Skin epidermis (tissue), 12 donors: Measurements from ENCODE around the gene MED4.

Experiments
- H3K27ac ChIP-seq, 21 experiments: fragments of 200-600 bp; sonication (generic) in 11 of 21; one replicate each; pipeline ENCODE4 v1.5.0; 2020; ENCODE audit warnings: mild to moderate bottlenecking in 3 of 21, inconsistent platforms in 2 of 21, moderate library complexity in 2 of 21
- H3K4me3 ChIP-seq, 7 experiments: fragments of 200-600 bp; sonication (generic) in 2 of 7; one replicate each; pipeline ENCODE4 v1.5.0; 2020; ENCODE audit warnings: inconsistent platforms in 2 of 7, mild to moderate bottlenecking in 2 of 7, moderate library complexity in 1 of 7

The MED4 gene, protein sequence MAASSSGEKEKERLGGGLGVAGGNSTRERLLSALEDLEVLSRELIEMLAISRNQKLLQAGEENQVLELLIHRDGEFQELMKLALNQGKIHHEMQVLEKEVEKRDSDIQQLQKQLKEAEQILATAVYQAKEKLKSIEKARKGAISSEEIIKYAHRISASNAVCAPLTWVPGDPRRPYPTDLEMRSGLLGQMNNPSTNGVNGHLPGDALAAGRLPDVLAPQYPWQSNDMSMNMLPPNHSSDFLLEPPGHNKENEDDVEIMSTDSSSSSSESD

DNA sequence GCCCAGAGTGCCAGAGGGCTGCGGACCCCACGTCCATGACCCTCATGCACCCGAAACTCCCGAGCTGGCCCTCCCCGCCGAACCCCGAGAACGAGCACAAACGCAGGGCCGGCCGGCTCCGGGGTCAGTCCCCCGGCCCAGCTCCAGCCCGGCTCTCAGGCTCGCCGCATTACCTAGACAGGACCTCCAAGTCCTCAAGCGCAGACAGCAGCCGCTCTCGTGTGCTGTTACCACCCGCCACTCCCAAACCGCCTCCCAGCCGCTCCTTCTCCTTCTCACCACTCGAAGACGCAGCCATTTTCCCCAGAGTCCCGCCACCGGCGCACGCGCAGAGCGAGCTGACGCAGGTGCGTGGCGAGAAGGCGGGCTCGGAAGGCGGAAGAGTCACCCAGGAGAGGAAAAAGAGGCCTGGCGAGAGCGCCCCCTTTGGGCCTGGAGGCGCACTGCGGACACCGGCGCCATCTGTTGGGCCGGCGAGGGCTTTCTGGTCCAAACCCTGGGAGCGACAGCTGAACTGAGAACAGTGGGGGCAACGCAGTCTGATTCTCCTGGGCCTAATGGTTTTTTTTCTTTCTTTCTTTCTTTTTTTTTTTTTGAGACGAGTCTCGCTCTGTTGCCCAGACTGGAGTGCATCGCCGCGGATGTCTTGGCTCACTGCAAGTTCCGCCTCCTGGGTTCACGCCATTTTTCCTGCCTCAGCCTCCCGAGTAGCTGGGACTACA, at the start of gene MED4:
Gene MED4 (minus strand): TSS at position 324 of the 722 bp plus-strand sequence. CDS start 26 bp downstream, at position 298.
- H3K27ac ChIP-seq = peak within 1 kb of the TSS; percentile 74 to 98 (median 93)
- peak within 1 kb of the TSS; percentile 80 to 100 (median 94) for H3K4me3 ChIP-seq

DNA sequence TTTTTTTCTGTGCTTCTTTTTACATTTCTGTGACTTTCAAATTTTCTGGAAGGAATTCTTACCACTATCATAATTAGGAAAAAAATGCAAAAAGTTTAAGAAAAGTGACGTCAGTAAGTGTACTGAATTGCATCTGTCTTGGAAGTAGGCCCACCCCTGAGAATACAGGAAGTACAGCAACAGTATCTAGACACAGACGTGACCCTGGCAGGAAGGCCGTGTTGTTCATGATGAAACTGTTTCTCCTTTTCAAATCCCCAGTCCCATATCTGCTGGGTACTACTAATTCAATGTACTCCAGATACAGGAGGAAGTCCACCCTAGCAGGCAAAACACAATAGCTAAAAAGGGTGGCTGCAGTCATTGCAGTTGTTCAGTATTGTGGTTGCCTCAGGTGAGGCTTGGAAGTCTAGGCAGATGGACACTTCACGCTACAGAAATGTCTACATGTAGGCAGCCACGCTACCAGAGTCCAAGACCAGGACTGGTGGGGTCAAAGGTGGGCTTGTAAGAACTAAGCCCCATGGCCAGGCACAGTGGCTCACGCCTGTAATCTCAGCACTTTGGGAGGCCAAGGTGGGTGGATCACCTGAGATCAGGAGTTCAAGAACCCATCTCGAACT, 49.6 kb upstream of the MED4 start:
- Histone ChIP-seq H3K4me3 (no peak overlapping the region), H3K27ac (peak overlapping the region in 6 of 21 experiments; percentile 13 to 67 (median 50))

DNA sequence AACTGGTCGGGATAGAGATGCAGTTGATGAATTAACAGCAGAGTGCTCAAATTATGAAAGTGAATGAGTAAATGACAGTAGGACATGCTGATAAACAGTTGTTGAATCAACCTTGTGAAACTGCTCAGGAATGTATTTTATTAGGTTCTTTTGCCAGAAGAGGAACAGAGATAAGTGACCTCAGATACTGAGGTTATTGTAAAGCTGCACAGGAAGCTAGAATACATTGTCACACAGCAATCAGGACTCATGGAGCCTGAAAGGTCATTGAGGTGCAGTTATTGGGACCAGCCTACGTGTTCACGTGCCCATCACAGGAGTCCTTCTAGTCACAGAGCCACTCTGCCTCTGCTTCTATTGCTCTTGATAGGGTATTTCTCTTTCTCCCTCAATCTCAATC, 47.5 kb upstream of the MED4 start:
- Histone ChIP-seq H3K27ac (no peak overlapping the region), H3K4me3 (no peak overlapping the region)

GRCh38 chr13:48138270-48138669, 43.4 kb upstream of the MED4 start:
- Histone ChIP-seq H3K4me3 (no peak overlapping the region), H3K27ac (no peak overlapping the region)

DNA sequence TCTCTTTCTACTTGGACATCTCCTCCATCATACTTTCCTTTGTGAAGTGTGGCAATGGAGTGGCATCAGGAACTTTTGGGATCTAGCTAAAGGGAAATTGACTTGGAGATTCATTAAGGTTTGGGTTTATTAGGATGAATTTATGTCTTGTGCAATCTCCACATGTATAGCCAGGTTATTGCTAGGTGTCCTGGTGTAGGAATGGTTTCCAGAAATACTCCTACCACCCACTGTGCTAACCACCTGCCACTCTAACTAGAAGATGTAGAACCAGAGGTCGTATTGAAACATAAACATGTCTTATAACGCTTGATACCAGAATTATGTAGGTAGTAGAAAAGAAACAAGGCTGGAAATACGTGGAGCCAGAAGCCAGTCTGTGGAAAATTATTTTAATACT, 38.1 kb upstream of the MED4 start:
- H3K27ac ChIP-seq = no peak overlapping the region

GRCh38 chr13:48131533-48131932, 36.6 kb upstream of the MED4 start:
- Histone ChIP-seq H3K27ac (no peak overlapping the region), H3K4me3 (no peak overlapping the region)

More for the DNA sequence above, 38.1 kb upstream of the MED4 start:
- no peak overlapping the region for H3K4me3 ChIP-seq

GRCh38 chr13:48126944-48127830, 32.3 kb upstream of the MED4 start:
- Histone ChIP-seq H3K27ac (peak overlapping the region in 17 of 21 experiments; percentile 11 to 78 (median 60)), H3K4me3 (no peak overlapping the region)

DNA sequence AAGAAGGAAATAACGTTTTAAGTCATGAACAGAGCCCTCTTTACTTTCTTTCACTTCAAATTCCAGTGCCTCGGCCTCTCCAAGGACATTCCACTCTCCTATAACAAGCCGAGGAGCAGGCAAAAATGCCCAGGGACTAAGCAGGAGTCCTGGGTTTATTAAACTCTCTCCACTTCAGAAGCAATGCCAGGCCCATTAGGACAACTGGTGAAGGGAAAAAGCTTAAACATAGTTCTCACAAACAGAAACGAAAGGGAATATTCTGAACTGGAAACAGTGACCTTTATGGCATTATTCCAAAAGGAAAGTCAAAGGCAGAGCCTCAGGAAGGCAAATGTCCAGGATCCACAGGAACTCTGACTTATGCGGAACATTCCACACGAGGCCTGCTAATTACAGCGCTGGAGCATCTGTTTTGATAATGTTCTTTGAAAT, 30.9 kb upstream of the MED4 start:
- H3K4me3 ChIP-seq = no peak overlapping the region
- H3K27ac ChIP-seq = peak overlapping the region in 14 of 21 experiments; percentile 8 to 77 (median 50)

DNA sequence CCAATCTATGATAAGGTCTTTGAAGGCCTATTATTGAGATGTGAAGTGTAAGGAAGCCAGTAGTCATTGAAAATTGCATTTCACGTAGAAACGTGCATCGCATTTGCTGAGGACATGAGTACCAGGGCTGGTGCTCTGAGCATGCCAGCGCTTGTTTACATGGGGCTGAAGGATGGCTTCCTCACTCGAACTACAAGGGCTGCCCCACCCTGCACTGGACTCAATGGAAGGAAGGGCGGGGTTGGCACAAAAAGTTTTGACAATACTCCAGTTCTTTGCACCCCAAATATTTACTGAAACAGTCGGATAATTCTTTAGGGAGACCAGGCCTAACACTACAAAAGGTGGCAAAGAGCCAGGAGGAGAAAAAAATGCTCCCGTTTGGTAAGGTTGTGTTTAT, 28.9 kb upstream of the MED4 start:
- Histone ChIP-seq H3K27ac (peak overlapping the region in 10 of 21 experiments; percentile 3 to 64 (median 44)), H3K4me3 (no peak overlapping the region)

- Histone ChIP-seq H3K4me3 (no peak overlapping the region), H3K27ac (no peak overlapping the region)
These were observed 26.8 kb upstream of the MED4 start for GRCh38 chr13:48121733-48122132.

GRCh38 chr13:48120241-48120640, 25.3 kb upstream of the MED4 start:
- no peak overlapping the region for H3K27ac ChIP-seq

DNA sequence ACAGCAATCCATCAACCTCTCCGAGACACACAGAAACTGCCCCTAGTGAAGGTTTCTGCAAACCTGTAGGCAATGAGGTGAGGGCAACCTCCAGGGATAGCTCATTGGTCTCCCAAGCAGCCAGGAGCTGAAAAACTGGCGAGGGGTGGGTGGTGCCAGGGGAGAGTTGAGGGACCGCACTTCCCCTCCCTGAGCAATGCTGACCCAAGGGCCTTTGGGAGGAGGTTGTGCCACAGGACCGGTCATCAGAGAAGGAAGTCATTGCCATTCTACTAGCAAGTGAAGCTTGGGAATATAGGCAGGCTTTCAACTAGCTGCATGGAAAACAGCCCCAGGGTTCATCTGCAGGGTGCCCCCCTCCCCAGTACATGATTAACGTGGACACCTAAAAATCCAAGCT, 23.1 kb upstream of the MED4 start:
- no peak overlapping the region for H3K4me3 ChIP-seq
- no peak overlapping the region for H3K27ac ChIP-seq

More at GRCh38 chr13:48120241-48120640, 25.3 kb upstream of the MED4 start:
- no peak overlapping the region for H3K4me3 ChIP-seq

DNA sequence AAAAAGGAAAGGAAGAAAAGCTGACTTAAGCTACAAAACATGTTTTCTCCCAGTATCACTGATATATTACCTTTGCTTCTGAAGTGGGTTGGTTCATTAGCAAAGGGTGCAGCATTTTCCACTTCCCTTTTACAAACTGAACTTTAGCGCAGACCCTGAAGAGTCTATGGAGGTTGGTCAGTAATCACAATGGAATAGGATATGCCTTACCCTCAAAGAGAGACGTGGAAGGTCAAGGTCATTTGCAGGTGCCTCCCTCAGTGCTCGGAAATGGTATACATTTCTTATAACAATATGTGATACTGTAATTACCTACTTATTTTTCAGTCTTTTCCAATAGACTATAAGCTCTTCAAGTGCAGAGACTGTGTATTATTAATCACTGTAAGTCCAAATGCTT, 21.9 kb upstream of the MED4 start:
- H3K27ac ChIP-seq = no peak overlapping the region
- no peak overlapping the region for H3K4me3 ChIP-seq

DNA sequence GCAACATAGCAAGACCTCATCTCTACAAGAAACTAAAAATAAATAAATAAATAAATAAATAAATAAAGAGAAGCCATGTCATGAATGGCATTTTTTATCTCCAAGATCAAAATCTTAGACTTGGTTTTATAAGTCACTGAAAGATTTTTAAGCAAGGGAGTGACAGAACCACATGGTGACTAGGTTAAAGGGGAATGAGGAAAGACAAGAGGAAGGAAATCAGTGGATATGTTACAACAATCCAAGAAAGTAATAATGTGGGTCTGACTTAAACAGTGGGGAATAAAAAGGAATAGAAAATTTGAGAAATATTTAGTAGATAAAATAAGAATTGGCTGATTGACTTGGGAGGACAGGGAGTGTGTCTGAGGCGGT, 18.8 kb upstream of the MED4 start:
- Histone ChIP-seq H3K27ac (no peak overlapping the region), H3K4me3 (no peak overlapping the region)

GRCh38 chr13:48112896-48113755, 18.2 kb upstream of the MED4 start:
- H3K4me3 ChIP-seq = no peak overlapping the region
- H3K27ac ChIP-seq = peak overlapping the region in 1 of 21 experiments; percentile 12

DNA sequence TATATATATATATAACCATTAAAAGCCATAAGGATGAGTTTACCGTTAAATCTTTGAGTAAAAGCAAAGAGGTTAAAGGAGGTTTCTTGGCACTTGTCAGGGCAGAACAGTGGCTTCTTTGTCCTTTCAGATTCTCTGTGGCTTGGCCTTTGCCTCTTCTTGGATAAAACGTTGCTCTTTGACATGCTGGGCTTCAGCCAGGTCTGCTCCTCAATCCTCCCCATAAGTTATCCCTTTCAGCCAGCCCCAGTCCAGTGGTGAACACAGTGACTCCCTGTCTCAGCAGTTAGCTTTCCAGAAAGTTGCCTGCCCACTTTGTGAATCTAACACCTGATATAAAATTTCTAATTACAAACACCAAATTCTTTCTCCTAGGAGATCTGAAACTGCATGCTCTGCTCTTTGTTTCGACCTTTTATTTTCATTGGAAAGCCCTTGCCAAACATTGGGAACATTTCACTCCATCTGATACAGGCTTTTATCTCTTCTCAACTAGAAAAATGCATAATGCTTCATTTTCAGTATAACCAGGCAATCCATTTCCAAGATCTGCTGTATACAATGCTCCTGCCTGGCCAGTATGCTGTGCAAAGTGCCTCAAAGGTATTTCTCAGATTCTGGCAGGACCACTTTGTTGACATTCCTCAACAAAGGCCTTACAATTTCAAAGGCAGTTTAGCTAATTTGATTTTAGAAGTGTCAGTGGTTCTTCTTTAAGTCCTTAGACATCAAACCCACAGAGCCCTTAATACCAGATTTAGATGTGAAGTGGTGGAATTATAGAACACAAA, 16.2 kb upstream of the MED4 start:
- peak overlapping the region in 13 of 21 experiments; percentile 16 to 63 (median 44) for H3K27ac ChIP-seq
- H3K4me3 ChIP-seq = no peak overlapping the region

GRCh38 chr13:48110132-48110868, 15.4 kb upstream of the MED4 start:
- Histone ChIP-seq H3K4me3 (no peak overlapping the region), H3K27ac (peak overlapping the region in 8 of 21 experiments; percentile 5 to 63 (median 44))
